Measurements from ENCODE around the gene CBR1. TPM values are rescaled to one million over a fixed set of nuclear protein-coding genes. Genes with fewer than 3 reads are reported as not detected.
"Not testable (repeated sequence)": the region's sequence is repeated elsewhere in the genome, so short reads cannot be mapped to it uniquely, and the experiment has no call there.

Gene CBR1
- total RNA-seq, 1 donor from 2014 or later = 120 TPM

DNA sequence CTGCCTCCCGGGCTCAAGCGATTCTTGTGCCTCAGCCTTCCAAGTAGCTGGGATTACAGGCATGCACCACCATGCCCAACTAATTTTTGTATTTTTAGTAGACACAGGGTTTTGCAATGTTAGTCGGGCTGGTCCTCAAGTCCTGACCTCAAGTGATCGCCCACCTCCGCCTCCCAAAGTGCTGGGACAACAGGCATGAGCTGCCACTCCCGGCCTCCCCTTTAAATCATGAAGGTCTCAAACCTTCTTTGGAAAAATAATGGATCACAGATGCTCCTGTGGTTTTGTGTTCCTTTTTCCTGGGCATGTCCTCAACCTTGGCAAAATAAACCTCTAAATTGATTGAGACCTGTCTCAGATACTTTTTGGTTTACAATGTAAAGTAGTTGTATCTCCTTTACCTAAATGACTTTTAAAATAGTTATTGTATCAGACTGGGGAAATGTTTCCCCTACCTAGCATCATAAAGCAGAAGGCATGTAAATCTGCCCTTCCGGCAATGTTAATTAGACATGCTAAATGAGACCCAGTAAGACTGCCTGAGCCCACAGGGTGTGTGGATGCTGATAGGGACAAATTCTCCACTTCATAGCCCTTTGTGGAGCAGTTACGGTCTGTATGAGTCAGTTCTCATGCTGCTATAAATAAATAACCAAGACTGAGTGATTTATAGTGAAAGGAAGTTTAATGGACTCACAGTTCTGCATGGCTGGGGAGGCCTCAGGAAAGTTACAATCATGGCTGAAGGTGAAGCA is 27.8 kb downstream of the CBR1 start:
- Histone ChIP-seq H3K4me3 (ENCODE audit: low read depth, low read length) (no peak overlapping the region), H3K36me3 (ENCODE audit: control insufficient read depth, insufficient read depth, low read length) (no peaks in the 10 kb centered on the region), H3K27me3 (ENCODE audit: control insufficient read depth, insufficient read depth, low read length) (no peaks in the 10 kb centered on the region)
- TF ChIP-seq, protein P1, sequence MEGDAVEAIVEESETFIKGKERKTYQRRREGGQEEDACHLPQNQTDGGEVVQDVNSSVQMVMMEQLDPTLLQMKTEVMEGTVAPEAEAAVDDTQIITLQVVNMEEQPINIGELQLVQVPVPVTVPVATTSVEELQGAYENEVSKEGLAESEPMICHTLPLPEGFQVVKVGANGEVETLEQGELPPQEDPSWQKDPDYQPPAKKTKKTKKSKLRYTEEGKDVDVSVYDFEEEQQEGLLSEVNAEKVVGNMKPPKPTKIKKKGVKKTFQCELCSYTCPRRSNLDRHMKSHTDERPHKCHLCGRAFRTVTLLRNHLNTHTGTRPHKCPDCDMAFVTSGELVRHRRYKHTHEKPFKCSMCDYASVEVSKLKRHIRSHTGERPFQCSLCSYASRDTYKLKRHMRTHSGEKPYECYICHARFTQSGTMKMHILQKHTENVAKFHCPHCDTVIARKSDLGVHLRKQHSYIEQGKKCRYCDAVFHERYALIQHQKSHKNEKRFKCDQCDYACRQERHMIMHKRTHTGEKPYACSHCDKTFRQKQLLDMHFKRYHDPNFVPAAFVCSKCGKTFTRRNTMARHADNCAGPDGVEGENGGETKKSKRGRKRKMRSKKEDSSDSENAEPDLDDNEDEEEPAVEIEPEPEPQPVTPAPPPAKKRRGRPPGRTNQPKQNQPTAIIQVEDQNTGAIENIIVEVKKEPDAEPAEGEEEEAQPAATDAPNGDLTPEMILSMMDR (IDR thresholded peaks at IDR 0.05; ENCODE audit: insufficient read depth, low read length, poor library complexity, severe bottlenecking) = no peak
- peak; percentile 80 for DNase-seq (ENCODE audit: low read depth)

DNA sequence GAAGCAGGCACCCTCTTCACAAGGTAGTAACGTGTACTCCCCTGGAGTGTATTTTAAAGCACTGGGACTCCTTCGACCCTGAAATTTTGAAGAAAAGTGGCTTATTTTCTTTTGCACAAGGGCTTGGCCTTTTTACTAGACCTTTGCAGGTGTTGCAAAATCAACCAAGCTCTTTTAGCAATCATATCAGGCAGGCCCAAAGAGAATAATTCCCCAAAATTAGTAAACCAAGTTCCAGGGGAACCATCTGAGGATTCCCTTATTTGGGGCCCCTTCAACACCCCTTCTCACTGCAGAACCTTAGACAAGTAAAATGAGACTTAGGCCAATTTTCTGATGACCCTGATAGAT is 28.3 kb downstream of the CBR1 start:
- no peak for DNase-seq (ENCODE audit: low read depth)
- Histone ChIP-seq H3K36me3 (ENCODE audit: control insufficient read depth, insufficient read depth, low read length) (no peaks in the 10 kb centered on the region), H3K4me3 (ENCODE audit: low read depth, low read length) (no peak overlapping the region), H3K27me3 (ENCODE audit: control insufficient read depth, insufficient read depth, low read length) (no peaks in the 10 kb centered on the region)
- TF ChIP-seq, protein P1 (IDR thresholded peaks at IDR 0.05; ENCODE audit: insufficient read depth, low read length, poor library complexity, severe bottlenecking) = no peak

DNA sequence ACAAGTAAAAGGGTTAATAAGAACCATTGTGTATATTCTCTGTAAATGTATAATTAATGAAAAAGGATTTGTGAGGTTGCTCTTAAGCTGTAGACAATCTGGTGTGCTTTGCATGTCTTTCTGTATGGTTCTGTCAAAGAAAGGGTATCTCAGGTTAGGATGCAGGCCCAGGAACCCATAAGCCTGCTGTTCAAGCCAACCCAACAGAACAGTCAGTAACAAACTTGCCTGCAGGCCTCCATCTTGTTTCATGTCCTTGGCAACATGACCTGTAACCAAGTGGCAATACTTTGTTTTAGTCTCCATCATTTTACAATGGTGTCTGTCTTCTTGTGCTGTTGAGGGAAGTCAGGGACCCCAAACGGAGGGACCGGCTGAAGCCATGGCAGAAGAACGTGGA is 29.2 kb downstream of the CBR1 start:
- no peak for DNase-seq (ENCODE audit: low read depth)
- H3K36me3 ChIP-seq (ENCODE audit: control insufficient read depth, insufficient read depth, low read length) = no peaks in the 10 kb centered on the region
- TF ChIP-seq, protein P1 (IDR thresholded peaks at IDR 0.05; ENCODE audit: insufficient read depth, low read length, poor library complexity, severe bottlenecking) = no peak
- H3K4me3 ChIP-seq (ENCODE audit: low read depth, low read length) = no peak overlapping the region
- H3K27me3 ChIP-seq (ENCODE audit: control insufficient read depth, insufficient read depth, low read length) = no peaks in the 10 kb centered on the region

DNA sequence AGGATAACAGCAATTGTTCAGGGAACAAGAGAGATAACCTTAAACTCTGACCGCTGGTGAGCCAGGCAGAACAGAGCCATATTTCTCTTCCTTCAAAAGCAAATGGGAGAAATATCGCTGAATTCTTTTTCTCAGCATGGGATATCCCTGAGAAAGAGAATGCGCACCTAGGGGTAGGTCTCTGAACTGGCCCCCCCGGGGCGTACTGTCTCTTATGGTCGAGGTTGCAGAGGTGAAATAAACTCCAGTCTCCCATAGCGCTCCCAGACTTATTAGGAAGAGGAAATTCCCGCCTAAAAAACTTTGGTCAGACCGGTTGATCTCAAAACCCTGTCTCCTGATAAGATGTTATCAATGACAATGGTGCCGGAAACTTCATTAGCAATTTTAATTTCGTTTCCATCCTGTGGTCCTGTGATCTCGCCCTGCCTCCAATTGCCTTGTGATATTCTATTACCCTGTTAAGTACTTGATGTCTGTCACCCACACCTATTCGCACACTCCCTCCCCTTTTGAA is 29.9 kb downstream of the CBR1 start:
- not testable (repeated sequence) for DNase-seq (ENCODE audit: low read depth); H3K27me3 ChIP-seq (ENCODE audit: control insufficient read depth, insufficient read depth, low read length); H3K4me3 ChIP-seq (ENCODE audit: low read depth, low read length); H3K36me3 ChIP-seq (ENCODE audit: control insufficient read depth, insufficient read depth, low read length)

DNA sequence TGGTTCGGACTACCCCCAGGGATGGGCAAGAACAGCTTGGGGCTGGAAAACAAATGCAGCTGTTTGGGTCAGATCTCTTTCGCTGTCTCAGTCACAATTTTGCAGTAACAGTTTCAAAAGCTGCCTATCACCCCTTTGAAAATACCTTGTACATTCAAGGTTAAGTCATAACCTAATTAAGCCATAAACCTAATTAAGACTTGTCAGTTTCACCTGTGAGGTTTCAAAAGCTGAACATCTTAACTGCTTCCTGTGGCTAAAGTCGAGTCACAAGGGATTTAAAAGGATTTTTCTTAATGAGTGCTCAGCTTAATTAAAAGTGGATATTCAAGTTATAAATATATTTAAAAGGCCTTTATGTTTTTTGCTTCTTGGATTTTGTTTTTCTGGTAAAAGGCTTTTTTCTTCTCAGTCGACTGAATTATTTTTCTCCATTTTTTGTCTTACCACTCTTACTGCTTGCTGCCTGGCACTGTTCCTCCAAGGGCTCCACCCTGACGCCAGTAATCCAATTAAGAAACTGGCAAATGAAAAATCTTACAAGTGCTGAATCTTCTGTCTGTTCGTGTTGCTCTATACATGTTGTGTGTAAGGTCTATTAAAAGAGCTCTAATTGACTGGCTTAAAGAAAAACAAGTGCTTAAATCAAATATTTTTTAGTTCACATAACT is 31.3 kb downstream of the CBR1 start:
- no peak for DNase-seq (ENCODE audit: low read depth)
- H3K36me3 ChIP-seq (ENCODE audit: control insufficient read depth, insufficient read depth, low read length) = no peaks in the 10 kb centered on the region
- no peak overlapping the region for H3K4me3 ChIP-seq (ENCODE audit: low read depth, low read length)
- no peaks in the 10 kb centered on the region for H3K27me3 ChIP-seq (ENCODE audit: control insufficient read depth, insufficient read depth, low read length)
- TF ChIP-seq, protein P1 (IDR thresholded peaks at IDR 0.05; ENCODE audit: insufficient read depth, low read length, poor library complexity, severe bottlenecking) = no peak

- no peak overlapping the region for H3K4me3 ChIP-seq (ENCODE audit: low read depth, low read length)
- no peaks in the 10 kb centered on the region for H3K36me3 ChIP-seq (ENCODE audit: control insufficient read depth, insufficient read depth, low read length)
- H3K27me3 ChIP-seq (ENCODE audit: control insufficient read depth, insufficient read depth, low read length) = no peaks in the 10 kb centered on the region
- TF ChIP-seq, protein P1 (IDR thresholded peaks at IDR 0.05; ENCODE audit: insufficient read depth, low read length, poor library complexity, severe bottlenecking) = no peak
- DNase-seq (ENCODE audit: low read depth) = peak; percentile 7
Measured at GRCh38 chr21:36103434-36103833, 33.6 kb downstream of the CBR1 start.
